DOHH2 (cell line): ENCODE results near the gene TMOD4.

Experiments used
- EZH2phosphoT487 ChIP-seq: fragments of 200-600 bp; sonication (generic); IDR thresholded peaks from 2 replicates; pipeline ENCODE4 v1.6.1; 2017; ENCODE audit warnings: borderline replicate concordance, mild to moderate bottlenecking, antibody characterized with exemption, low read length, moderate library complexity, mixed read lengths
- TF ChIP-seq, protein P1 (sequence below): fragments of 200-600 bp; sonication (generic); IDR thresholded peaks from one replicate; pipeline ENCODE4 v1.5.1; 2014; ENCODE audit warnings: antibody characterized with exemption, mild to moderate bottlenecking, low read depth, low read length; ENCODE audit not compliant: poor library complexity, severe bottlenecking

DNA sequence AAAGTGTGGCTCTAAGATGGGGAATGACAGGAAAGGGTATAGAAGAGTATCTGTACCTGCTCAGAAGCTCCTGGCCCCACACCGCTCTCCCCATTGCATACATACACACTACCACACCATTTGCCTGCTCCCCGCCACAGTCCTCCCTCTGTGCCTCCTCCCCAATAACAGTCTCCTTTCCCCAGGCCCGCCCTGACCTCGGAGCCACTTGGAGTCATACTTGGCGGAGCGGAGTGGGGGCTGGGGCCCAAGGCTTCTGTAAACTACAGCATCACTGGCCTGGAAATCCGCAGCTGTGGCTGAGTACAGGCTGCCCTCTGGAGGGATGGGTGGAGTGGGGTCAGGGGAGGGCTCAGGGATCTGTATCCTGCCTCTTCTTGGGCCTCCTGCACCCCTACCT, 38.0 kb downstream of the TMOD4 start:
- TF ChIP-seq, protein P1, sequence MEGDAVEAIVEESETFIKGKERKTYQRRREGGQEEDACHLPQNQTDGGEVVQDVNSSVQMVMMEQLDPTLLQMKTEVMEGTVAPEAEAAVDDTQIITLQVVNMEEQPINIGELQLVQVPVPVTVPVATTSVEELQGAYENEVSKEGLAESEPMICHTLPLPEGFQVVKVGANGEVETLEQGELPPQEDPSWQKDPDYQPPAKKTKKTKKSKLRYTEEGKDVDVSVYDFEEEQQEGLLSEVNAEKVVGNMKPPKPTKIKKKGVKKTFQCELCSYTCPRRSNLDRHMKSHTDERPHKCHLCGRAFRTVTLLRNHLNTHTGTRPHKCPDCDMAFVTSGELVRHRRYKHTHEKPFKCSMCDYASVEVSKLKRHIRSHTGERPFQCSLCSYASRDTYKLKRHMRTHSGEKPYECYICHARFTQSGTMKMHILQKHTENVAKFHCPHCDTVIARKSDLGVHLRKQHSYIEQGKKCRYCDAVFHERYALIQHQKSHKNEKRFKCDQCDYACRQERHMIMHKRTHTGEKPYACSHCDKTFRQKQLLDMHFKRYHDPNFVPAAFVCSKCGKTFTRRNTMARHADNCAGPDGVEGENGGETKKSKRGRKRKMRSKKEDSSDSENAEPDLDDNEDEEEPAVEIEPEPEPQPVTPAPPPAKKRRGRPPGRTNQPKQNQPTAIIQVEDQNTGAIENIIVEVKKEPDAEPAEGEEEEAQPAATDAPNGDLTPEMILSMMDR = no peak
- TF ChIP-seq EZH2phosphoT487 = no peak
